K562 (cell line): Measurements from ENCODE around the gene MANBA. TPM values are rescaled to one million over a fixed set of nuclear protein-coding genes. Genes with fewer than 3 reads are reported as not detected.
"Not testable (repeated sequence)": the region's sequence is repeated elsewhere in the genome, so short reads cannot be mapped to it uniquely, and the experiment has no call there.

Experiments used
- ATAC-seq: fragments of 200-7000 bp; cut with Tn5 transposase; 3 replicates; pipeline ENCODE4 v1.9.1; 2020; ENCODE audit warnings: moderate library complexity
- BruUV-seq: library from RNA; stranded (reverse); fragments of 400-500 nt; replicated peaks from 2 replicates; lab custom pipeline; 2021; lab: Mats Ljungman, UMichigan
- CTCF ChIA-PET: fragments of 300-600 bp; formaldehyde crosslinking; extraction: SDS; loops from one replicate; lab custom pipeline; 2021; ENCODE audit warnings: low intra/inter-chr PET ratio; lab: Yijun Ruan, JAX
- POLR2A ChIA-PET: fragments of 300-600, 350-650 bp; sonication (Branson Sonifier 250); formaldehyde crosslinking; extraction: SDS; loops from one replicate; lab custom pipeline; 2021; ENCODE audit warnings: antibody characterized with exemption, inconsistent platforms; lab: Yijun Ruan, JAX
- DNase-seq, 4 experiments: peaks; one replicate each; pipeline versions ENCODE4 v3.0.0 to v3.0.0-alpha.2; 2011 to 2018; ENCODE audit warnings: low spot score in 3 of 4, mixed read lengths in 3 of 4; ENCODE audit errors: extremely low read depth in 1 of 4
- FAIRE-seq: peaks from 2 replicates; lab custom pipeline; 2011; peaks lifted over from hg19 to GRCh38; lab: Jason Lieb, UNC
- H2AFZ ChIP-seq: 2 replicates; pipeline ENCODE4 v1.6.0; 2011; ENCODE audit warnings: low read depth, low read length, control low read depth, inconsistent platforms
- H3K27ac ChIP-seq: fragments of 200-600 bp; 3 replicates; pipeline ENCODE4 v1.8.0; 2011; ENCODE audit warnings: low read depth, mild to moderate bottlenecking, control low read depth, inconsistent platforms, low read length, moderate library complexity, mixed read lengths; ENCODE audit errors: extremely low read depth
- H3K27me3 ChIP-seq, 2 experiments: fragments of 300-600 bp in 1 of 2; 2 replicates in 1 of 2; 3 replicates in 1 of 2; pipeline versions ENCODE4 v1.6.0 to v1.8.0; 2011; ENCODE audit warnings: inconsistent platforms in 2 of 2, low read length in 2 of 2, mild to moderate bottlenecking in 1 of 2, mixed read lengths in 1 of 2, moderate library complexity in 1 of 2; ENCODE audit not compliant: control insufficient read depth in 2 of 2, insufficient read depth in 2 of 2
- H3K36me3 ChIP-seq: fragments of 300-600 bp; 3 replicates; pipeline ENCODE4 v1.8.0; 2011; ENCODE audit warnings: mild to moderate bottlenecking, low read length, inconsistent platforms; ENCODE audit not compliant: control insufficient read depth, insufficient read depth
- H3K4me1 ChIP-seq, 2 experiments: fragments of 200-600 bp in 1 of 2; replicated peaks in 1 of 2; 2 replicates in 1 of 2; 3 replicates in 1 of 2; pipeline versions ENCODE4 v1.5.1 to v1.8.0; 2011; ENCODE audit warnings: inconsistent platforms in 2 of 2, low read length in 2 of 2, mild to moderate bottlenecking in 1 of 2, mixed read lengths in 1 of 2, moderate library complexity in 1 of 2; ENCODE audit not compliant: control insufficient read depth in 2 of 2, insufficient read depth in 2 of 2
- H3K4me2 ChIP-seq: 2 replicates; pipeline ENCODE4 v1.6.1; 2011; ENCODE audit warnings: low read length, control low read depth, inconsistent platforms, mixed read lengths; ENCODE audit not compliant: insufficient read depth
- H3K4me3 ChIP-seq: fragments of 200-600 bp; sonication (generic), shearing (Covaris generic); 2 replicates; pipeline ENCODE4 v1.5.1; 2016; ENCODE audit warnings: control low read depth, inconsistent platforms
- H3K79me2 ChIP-seq: fragments of 200-600 bp; 3 replicates; pipeline ENCODE4 v1.8.0; 2011; ENCODE audit warnings: low read length, inconsistent platforms; ENCODE audit not compliant: control insufficient read depth, insufficient read depth
- H3K9ac ChIP-seq, 2 experiments: 2 replicates each; pipeline versions ENCODE4 v1.6.0 to v1.6.1; 2011; ENCODE audit warnings: low read depth in 2 of 2, low read length in 2 of 2, control low read depth in 1 of 2, inconsistent platforms in 1 of 2, mild to moderate bottlenecking in 1 of 2, mixed read lengths in 1 of 2; ENCODE audit not compliant: insufficient read depth in 1 of 2
- H3K9me1 ChIP-seq: one replicate; pipeline ENCODE4 v1.6.0; 2011; ENCODE audit warnings: inconsistent platforms, mild to moderate bottlenecking, low read length, moderate library complexity; ENCODE audit not compliant: control insufficient read depth, insufficient read depth
- H3K9me3 ChIP-seq: replicated peaks from 2 replicates; pipeline ENCODE4 v1.5.1; 2011; ENCODE audit warnings: low read depth, low read length, inconsistent platforms; ENCODE audit not compliant: control insufficient read depth, insufficient read depth
- H4K20me1 ChIP-seq: replicated peaks from 2 replicates; pipeline ENCODE4 v1.6.1; 2011; ENCODE audit warnings: low read length, inconsistent platforms, mixed read lengths; ENCODE audit not compliant: control insufficient read depth, insufficient read depth
- CREM ChIP-seq: IDR thresholded peaks from 2 replicates; pipeline ENCODE4 v1.6.1; 2014; ENCODE audit warnings: antibody characterized with exemption, low read depth
- CTBP1 ChIP-seq: fragments of 450-650 bp; IDR thresholded peaks from 2 replicates; pipeline ENCODE4 v1.6.1; 2016; ENCODE audit warnings: borderline replicate concordance
- ETV1 ChIP-seq: fragments of 450-650 bp; conservative IDR thresholded peaks from 2 replicates; pipeline ENCODE4 v1.6.1; 2016; ENCODE audit warnings: missing genetic modification characterization, control low read depth, low read depth, missing compliant biosample characterization
- ZNF134 ChIP-seq: fragments of 250-450 bp; sonication (Bioruptor Pico); conservative IDR thresholded peaks from 2 replicates; pipeline ENCODE4 v1.4.0; 2020
- WGBS: fragments of 100-300 bp; shearing (Covaris generic); methylation state at CpG from one replicate; pipeline ENCODE4 v1.1.6; 2016; ENCODE audit warnings: low coverage, mixed read lengths; ENCODE audit not compliant: insufficient coverage; ENCODE audit errors: missing lambda C conversion rate; 5-methylcytosine and 5-hydroxymethylcytosine counted together
- in situ Hi-C: fragments of 300-500 bp; cut with MboI; formaldehyde crosslinking; loops from 4 replicates; pipeline ENCODE4 v1.15.0; 2018; ENCODE audit warnings: inconsistent platforms, mixed read lengths
- intact Hi-C: fragments of 100-400 bp; cut with micrococcal nuclease; formaldehyde crosslinking; loops from 2 replicates; pipeline ENCODE4 v1.14.2; 2022
- polyA plus RNA-seq, 8 experiments: library from polyadenylated mRNA; depleted of rRNA in 4 of 8; stranded (reverse) in 5 of 8; unstranded in 3 of 8; fragments of >200 nt; fragmentation: Nextera tagmentation in 2 of 8; fragmentation: Illumina TruSeq in 1 of 8; extraction: Ambion mirVana in 2 of 8; extraction: Trizol in 1 of 8; gene quantifications; 2 replicates each; pipeline versions ENCODE4 v1.2.1 to v1.2.3, GENCODE V29; 2011 to 2014; ENCODE audit warnings: inconsistent platforms in 1 of 8, missing spikeins in 1 of 8
- total RNA-seq, 7 experiments: library from RNA; depleted of rRNA in 6 of 7; stranded (reverse); fragments of >200 nt in 6 of 7; fragmentation: Illumina TruSeq in 2 of 7; extraction: Trizol in 2 of 7; gene quantifications; 2 replicates each; pipeline versions ENCODE4 v1.2.1 to v1.2.3, GENCODE V29; 2011 to 2021; ENCODE audit warnings: low replicate concordance in 1 of 7
- TF ChIP-seq, protein P1 (sequence below): fragments of 250-450 bp; sonication (Bioruptor Pico); IDR thresholded peaks from 2 replicates; pipeline ENCODE4 v1.5.0; 2021
- TF ChIP-seq, protein P2 (sequence below), 2 experiments: fragments of 450-650 bp; formaldehyde crosslinking in 1 of 2; IDR thresholded peaks; 2 replicates each; pipeline versions ENCODE4 v1.4.0 to v1.6.1; 2014 to 2020; ENCODE audit warnings: mild to moderate bottlenecking in 2 of 2, borderline replicate concordance in 1 of 2, low read depth in 1 of 2

MANBA gene
- total and polyA plus RNA-seq, 9 of the 15 experiments (the other 6 are each of a cell fraction or from before 2014, with no cell fraction given): 1.8 to 12.9 (median 7.7) TPM

GRCh38 chr4:102751941-102752340, 8.8 kb downstream of the MANBA start:
- DNase-seq: no peak
- TF ChIP-seq, protein P1, sequence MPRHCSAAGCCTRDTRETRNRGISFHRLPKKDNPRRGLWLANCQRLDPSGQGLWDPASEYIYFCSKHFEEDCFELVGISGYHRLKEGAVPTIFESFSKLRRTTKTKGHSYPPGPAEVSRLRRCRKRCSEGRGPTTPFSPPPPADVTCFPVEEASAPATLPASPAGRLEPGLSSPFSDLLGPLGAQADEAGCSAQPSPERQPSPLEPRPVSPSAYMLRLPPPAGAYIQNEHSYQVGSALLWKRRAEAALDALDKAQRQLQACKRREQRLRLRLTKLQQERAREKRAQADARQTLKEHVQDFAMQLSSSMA (CRISPR knock-in tag): no peak
- TF ChIP-seq ETV1 (tag): no peak
- CTCF ChIA-PET: no interaction called here
- POLR2A ChIA-PET: no interaction called here
- Histone ChIP-seq H3K4me2 (no peak overlapping the region; the same call in 1 of the 2 replicates), H3K79me2 (no peaks in the 10 kb centered on the region), H3K36me3 (no peaks in the 10 kb centered on the region; the same call in 2 of the 3 replicates), H3K27ac (no peak overlapping the region), H3K4me3 (no peak overlapping the region), H3K9me1 (no peaks in the 10 kb centered on the region), H3K27me3 (no peaks in the 10 kb centered on the region), H2AFZ (no peak overlapping the region), H3K4me1 (peaks cover 0 to 6% of the 10 kb centered on the region in 2 experiments; a peak in 1 of 5 replicates), H3K9me3 (no peaks in the 10 kb centered on the region), H4K20me1 (no peaks in the 10 kb centered on the region), H3K9ac (no peak overlapping the region)
- FAIRE-seq: no peak
- intact Hi-C loops (no loop called here), in situ Hi-C loops (no loop called here)
- no TSS peak for BruUV-seq
- WGBS: 33% methylated on average over 4 of the region's 4 CpGs
- peak; percentile 70 for ATAC-seq

GRCh38 chr4:102743352-102743751, 17.4 kb downstream of the MANBA start:
- 2% methylated on average over 4 of the region's 4 CpGs for WGBS
- peak overlapping the region; percentile 29; the same call in 1 of the 2 replicates for H3K4me2 ChIP-seq
- TF ChIP-seq ZNF134 (CRISPR knock-in tag) (0 out of 2 replicates have a peak, but pooled peaks have one; percentile 21), CREM (peak; percentile 21; the same call in 1 of the 2 replicates), CTBP1 (peak; percentile 56; the same call in 1 of the 2 replicates)
- TF ChIP-seq, protein P2, sequence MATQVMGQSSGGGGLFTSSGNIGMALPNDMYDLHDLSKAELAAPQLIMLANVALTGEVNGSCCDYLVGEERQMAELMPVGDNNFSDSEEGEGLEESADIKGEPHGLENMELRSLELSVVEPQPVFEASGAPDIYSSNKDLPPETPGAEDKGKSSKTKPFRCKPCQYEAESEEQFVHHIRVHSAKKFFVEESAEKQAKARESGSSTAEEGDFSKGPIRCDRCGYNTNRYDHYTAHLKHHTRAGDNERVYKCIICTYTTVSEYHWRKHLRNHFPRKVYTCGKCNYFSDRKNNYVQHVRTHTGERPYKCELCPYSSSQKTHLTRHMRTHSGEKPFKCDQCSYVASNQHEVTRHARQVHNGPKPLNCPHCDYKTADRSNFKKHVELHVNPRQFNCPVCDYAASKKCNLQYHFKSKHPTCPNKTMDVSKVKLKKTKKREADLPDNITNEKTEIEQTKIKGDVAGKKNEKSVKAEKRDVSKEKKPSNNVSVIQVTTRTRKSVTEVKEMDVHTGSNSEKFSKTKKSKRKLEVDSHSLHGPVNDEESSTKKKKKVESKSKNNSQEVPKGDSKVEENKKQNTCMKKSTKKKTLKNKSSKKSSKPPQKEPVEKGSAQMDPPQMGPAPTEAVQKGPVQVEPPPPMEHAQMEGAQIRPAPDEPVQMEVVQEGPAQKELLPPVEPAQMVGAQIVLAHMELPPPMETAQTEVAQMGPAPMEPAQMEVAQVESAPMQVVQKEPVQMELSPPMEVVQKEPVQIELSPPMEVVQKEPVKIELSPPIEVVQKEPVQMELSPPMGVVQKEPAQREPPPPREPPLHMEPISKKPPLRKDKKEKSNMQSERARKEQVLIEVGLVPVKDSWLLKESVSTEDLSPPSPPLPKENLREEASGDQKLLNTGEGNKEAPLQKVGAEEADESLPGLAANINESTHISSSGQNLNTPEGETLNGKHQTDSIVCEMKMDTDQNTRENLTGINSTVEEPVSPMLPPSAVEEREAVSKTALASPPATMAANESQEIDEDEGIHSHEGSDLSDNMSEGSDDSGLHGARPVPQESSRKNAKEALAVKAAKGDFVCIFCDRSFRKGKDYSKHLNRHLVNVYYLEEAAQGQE (IDR thresholded peaks at IDR 0.05; ENCODE audit: borderline replicate concordance): peak; percentile 29; the same call in 1 of the 2 replicates
- TF ChIP-seq, protein P2 (CRISPR knock-in tag; IDR thresholded peaks at IDR 0.05; ENCODE audit: low read depth): not testable (repeated sequence)

More at GRCh38 chr4:102743352-102743751, 17.4 kb downstream of the MANBA start:
- in situ Hi-C loops, H3K27me3 ChIP-seq, CTCF ChIA-PET, FAIRE-seq, H3K27ac ChIP-seq, H3K4me3 ChIP-seq, H3K9ac ChIP-seq, H4K20me1 ChIP-seq, BruUV-seq, H3K9me3 ChIP-seq, H3K4me1 ChIP-seq, H3K36me3 ChIP-seq, POLR2A ChIA-PET, H3K9me1 ChIP-seq, H3K79me2 ChIP-seq: not testable (repeated sequence)
- ATAC-seq (peak; percentile 81), DNase-seq (peak in 1 of 4 experiments; percentile 61)
- intact Hi-C loops: loop anchor here (5.0 kb wide), 2 partner anchors 84 to 264 kb away; partner anchors contain the start of gene UBE2D3
- H2AFZ ChIP-seq: peak overlapping the region; percentile 72
